Central memory CD4-positive, alpha-beta T cell (primary cell): ENCODE results near the gene ACP5.
"Not testable (repeated sequence)": the region's sequence is repeated elsewhere in the genome, so short reads cannot be mapped to it uniquely, and the experiment has no call there.

Source experiments
- DNase-seq: peaks from one replicate; pipeline ENCODE4 v3.0.0; 2022

Gene ACP5

DNA sequence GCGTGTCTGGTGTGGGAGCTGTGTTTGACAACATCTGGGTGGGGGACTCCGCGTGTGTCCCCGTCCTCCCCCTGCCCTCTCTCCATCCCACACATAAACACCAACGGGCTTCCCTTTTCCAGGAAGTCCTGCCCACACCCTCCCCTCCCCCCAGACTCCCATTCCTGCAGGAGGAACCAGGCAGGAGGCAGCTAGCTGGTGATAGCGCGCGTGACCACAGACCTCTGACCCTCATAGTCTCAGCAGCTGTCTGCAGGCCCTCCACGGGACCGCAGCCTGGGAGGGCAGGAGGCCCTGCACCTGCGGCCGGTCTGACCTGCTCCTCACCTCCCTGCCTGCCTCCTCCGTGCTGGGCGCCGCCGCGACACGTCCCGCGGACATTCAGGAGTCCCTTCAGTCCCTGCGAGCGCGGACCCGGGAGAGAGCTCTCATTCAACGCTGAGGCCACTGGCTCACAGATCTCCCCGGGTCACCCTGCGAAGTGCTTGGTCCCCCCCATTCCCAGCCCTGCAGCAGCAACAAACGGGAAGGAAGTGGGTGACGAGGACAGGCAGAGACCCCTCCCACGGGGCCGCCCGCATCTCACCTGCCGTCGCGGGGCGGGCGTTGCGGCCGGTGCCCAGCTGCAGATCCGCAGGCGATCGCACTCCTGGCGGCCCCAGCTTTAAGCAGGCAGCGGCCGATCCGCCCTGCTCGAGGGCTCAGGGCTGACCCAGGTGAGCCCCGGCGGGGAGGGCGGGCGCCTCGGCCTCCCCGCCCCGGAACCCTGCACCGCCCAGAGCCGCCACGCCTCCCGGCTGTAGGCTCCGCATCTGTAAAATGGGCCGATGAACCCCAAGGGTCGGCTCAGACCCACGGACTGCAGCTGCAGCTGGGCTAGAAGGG is 1.1 kb upstream of the ACP5 start:
- peak; percentile 25 for DNase-seq

DNA sequence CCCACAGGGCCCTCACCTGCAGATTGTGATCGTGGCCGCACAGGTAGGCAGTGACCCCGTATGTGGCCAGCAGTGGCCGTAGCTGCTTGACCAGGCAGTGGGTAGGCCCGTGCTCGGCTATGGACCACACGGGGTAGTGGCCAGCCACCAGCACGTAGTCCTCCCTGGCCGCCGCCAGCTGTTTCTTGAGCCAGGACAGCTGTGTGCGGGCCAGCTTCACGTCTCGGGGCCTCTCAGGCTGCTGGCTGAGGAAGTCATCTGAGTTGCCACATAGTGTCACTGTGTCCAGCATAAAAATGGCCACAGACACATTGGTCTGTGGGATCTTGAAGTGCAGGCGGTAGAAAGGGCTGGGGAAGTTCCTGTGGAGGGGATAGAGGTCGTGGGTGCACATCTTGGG is 1.2 kb downstream of the ACP5 start:
- DNase-seq = no peak

DNA sequence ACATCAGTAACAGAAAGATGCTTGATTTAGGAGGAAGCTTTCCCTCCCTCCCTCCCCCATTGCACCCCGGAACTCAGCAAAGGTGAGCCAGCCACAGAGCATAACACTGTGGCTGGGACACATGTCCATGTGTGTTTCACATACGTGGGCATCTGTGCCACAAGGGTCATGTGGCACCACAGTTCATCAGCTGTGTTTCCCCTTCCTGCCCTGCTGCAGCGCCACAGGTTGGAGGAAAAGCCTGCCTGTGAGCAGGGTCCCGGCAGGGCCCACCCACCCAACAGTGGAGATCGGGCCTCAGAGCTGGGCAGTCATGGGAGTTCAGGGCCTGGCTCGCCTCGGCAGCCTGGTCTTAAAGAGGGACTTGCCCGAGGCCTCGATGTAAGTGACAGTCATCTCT is 2.8 kb downstream of the ACP5 start:
- no peak for DNase-seq

DNA sequence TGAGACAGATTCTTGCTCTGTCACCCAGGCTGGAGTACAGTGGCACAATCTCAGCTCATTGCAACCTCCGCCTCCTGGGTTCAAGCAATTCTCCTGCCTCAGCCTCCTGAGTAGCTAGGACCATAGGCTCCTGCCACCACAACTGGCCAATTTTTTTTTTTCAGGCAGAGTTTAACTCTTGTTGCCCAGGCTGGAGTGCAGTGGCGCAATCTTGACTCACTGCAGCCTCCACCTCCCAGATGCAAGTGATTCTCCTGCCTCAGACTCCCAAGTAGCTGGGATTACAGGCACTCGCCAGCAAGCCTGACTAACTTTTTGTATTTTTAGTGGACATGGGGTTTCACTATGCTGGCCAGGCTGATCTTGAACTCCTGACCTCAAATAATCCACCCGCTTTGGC is 3.7 kb downstream of the ACP5 start:
- DNase-seq = not testable (repeated sequence)

DNA sequence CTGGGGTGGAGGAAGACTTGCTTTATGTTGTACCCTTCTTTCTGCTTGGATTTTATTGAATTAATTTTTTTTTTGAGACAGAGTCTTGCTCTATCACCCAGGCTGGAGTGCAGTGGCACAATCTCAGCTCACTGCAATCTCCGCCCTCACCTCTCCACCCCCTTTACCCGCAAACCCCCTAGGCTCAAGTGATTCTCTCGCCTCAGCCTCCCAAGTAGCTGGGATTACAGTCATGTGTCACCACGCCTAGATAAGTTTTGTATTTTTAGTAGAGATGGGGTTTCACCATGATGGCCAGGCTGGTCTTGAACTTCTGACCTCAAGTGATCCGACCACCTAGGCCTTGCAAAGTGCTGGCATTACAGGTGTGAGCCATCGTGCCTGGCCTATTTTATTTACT is 4.1 kb downstream of the ACP5 start:
- DNase-seq = not testable (repeated sequence)

DNA sequence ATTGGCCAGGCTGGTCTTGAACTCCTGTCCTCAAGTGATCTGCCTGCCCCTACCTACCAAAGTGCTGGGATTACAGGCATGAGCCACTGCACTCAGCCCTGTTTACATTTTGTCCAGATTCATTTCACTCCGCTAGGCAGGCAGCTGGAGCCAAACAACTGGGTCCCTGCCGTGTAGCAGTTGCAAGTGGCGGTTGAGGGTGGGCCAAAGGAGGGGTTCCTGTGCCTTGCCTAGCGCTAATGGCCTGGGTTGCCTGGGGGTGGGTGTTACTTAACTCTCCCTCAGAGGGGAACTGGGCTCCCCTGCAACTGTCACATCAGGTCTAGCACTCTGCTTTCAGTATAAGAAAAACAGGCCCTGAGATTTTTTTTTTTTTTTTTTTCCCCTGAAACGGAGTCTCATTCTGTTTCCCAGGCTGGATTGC is 7.4 kb downstream of the ACP5 start:
- DNase-seq = no peak

DNA sequence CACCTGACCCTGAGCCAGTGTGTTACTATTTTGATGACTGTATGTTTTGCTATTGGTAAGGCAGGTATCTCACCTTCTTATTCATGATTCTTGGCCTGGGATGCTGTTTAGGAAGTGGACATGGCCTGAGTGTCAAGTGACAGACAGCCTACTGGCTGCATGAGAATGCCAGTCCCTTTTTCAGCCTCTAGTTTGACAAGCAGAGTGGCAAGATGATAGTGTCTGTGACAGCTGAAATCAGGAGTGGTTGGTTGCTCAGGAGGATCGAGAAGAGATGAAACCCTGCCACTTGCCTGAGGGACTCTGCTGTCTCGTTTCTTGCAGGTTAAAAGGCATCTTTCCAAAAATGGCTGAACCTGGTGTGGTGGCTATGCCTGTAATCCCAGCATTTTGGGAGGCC is 11.3 kb downstream of the ACP5 start:
- no peak for DNase-seq

DNA sequence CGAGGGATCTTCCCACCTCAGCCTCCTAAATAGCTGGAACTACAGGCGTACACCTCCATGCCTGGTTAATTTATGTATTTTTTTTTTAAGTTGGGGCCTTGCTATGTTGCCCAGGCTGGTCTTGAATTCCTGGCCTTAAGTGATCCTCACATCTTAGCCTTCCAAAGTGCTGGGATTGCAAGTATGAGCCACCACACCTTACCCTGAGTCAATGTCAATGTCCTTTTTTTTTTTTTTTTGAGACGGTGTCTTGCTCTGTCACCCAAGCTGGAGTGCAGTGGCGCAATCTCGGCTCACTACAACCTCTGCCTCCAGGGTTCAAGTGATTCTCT is 11.8 kb downstream of the ACP5 start:
- not testable (repeated sequence) for DNase-seq

DNA sequence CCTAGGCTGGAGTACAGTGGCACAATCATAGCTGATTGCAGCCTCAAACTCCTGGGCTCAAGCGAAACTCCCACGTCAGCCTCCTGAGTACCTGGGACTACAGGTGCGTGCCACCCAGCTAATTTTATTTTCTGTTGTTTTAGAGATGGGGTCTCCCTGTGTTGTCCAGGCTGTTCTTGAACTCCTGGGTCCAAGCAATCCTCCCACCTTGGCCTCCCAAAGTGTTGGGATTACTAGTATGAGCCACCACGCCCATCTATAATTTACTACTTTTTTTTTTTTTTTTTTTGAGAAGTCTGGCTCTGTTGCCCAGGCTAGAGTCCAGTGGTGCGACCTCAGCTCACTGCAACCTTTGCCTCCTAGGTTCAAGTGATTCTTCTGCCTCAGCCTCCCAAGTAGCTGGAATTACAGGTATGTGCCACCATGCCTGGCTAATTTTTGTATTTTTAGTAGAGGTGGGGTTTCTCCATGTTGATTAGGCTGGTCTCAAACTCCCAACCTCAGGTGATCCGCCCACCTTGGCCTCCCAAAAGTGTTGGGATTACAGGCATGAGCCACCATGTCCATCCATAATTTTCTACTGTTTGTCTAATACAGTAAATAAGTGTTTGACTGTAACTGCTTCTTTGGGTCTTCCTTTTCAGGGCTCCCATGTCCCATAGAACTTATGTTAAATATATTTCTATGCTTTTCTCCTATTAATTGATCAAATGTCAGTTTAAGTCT is 13.2 kb downstream of the ACP5 start:
- DNase-seq = not testable (repeated sequence)

DNA sequence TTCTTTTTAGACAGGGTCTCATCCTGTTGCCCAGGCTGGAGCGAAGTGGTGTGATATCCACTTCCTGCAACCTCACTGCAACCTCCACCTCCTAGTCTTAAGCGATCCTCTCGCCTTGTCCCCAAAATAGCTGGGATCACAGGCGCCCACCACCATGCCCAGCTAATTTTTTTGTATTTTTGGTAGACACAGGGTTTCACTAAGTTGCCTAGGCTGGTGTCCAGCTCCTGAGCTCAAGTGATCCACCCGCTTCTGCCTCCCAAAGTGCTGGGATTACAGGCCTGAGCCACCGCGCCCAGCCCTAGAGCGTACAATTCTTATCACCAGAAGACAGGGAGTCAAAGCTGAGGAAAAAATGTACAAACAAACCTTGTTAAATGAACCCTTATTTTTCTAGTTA is 13.9 kb downstream of the ACP5 start:
- no peak for DNase-seq

DNA sequence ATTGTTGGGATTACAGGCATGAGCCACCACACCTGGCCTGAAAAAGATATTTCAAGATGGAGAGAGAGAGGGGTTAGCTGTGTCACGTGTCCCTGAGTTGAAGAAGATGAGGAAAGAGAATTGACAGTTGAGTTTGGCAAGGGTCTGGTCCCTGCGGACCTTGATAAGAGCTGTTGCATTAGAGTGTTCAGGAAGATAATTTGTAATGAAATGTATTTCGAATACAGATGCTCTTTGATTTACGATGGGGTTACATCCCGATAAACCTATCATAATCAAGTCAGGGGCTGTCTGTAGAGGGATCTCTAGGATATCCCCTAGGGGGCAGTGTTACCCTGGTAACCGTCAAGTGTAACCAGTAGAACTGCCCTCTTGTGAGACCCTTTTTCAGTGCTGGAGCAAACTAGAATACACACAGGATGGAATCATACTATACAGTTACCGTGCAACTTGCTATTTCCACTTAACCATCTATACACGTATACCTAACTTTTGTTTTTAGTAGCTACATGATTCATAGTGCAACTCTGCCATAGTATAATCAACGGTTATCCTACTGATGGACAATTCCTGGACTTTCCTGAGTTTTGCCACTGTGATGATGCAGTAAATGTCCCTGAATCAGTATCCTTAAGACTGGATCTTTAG is 16.9 kb downstream of the ACP5 start:
- peak; percentile 68 for DNase-seq

DNA sequence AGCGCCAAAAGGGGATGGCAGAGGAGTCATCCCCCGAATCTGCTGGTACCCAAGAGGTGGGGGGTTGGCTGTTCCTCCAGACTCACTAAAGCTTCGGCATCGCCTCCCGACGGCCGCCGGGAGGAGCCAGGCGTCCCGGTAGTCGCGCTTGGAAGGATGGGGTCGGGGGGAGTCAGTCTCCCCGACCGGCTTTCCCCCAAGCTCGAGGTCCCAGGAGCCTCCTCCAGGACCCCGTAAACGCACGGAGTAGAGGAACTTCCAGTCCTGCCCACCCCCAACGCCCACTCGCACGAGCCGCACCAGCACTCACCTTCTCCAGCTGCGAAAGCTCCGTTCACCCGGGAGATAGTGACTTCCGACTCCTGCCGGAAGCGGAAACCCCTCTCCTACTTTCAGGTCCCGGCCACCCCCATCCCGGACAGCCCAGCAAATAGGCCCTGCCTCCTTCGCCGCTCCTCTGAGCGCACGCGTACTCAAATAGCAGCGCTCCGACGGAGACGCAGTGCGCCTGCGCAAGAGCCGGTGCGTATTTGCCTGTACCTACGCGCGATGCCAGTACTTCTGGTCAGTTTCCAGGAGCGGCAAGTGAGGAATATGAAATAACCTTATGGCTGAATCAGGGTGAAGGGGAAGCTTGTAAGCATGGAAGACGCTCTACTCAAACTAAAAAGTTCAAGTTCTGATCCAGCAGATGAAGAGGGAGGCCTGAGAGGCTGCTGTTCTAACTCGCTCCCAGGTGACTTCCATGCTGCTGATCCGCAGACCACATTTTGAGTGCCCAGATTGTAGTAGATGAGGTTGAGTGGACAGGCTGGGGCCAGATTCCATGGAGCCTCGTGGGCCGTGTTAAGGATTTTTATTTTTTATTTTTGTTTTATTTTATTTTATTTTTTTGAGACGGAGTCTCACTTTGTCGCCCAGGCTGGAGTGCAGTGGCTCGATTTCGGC is 18.3 kb downstream of the ACP5 start, which contains the start of gene ELOF1:
Gene ELOF1, minus strand, starts transcription at position 350 of the 948 bp plus-strand sequence. CDS start 4,883 bp downstream, outside the sequence.
- peak; percentile 96 for DNase-seq

DNA sequence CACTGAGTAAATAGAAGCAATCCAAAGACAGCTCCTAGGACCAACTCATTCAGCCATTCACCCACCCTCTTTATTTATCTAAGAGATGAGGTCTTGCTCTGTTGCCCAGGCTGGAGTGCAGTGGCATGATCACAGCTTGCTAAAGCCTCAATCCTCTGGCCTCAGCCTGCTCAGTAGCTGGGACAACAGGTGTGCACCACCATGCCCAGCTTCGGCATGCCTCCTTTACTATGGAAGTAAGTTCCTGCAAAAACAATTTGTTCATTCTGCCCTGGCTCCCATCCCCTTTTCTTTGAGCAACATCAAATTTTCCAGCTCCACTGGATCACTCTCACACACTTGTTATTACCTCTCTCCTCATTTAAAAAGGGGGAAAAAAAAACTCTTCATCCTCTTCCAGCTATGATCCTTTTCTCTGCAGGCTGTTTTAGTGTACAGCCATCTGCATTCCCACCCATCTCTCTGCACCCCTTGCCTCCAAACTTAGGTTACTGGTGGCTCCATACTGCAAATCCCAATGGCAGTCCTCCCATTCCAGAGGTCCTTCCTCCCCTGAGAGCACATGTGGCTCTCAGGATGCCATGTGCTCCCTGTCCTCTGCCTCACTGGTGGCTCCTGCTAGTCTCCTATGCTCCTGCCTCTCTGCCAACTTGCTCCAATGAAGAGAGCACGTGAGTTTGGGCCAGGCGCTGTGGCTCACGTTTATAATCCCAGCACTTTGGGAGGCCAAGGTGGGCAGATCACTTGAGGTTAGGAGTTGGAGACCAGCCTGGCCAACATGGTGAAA is 20.6 kb downstream of the ACP5 start:
- DNase-seq = no peak

DNA sequence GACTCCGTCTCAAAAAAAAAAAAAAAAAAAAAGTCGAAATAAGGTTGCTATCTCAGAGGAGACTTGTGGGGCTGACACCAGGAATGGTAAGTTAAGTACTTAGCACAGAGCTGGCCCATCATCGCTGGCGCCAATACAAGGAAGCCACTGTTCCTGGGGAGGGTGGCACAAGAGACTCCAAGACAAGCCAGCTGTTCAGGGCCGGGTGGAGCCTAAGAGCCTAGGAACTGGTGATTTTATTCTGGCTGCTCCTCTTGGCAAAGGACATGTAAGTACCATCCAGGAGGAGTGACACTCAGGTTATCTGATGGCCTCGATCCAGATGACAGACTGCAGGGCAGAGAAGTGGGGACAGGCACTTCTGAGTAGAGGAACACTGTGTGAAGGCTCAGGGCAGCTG is 22.2 kb downstream of the ACP5 start:
- no peak for DNase-seq

DNA sequence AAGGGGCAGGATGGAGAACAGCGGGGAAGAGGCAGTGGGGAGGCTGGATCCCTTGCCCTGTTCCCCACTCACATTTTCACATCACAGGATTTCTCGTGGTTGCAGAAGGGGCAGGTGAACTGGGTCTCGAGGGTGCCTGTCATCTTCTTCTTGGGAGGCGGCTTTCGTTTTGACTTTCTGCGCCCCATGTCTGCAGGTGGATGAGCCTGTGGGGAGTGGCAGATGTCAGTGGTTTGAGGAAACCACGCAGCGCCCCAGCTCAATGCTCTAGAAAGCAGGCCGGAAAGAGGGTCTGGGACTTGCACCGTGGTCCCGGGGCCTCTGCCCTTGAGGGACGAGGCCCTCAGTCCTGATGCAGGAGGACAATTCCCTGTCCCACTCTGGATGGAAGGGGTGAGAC is 23.3 kb downstream of the ACP5 start:
- no peak for DNase-seq

DNA sequence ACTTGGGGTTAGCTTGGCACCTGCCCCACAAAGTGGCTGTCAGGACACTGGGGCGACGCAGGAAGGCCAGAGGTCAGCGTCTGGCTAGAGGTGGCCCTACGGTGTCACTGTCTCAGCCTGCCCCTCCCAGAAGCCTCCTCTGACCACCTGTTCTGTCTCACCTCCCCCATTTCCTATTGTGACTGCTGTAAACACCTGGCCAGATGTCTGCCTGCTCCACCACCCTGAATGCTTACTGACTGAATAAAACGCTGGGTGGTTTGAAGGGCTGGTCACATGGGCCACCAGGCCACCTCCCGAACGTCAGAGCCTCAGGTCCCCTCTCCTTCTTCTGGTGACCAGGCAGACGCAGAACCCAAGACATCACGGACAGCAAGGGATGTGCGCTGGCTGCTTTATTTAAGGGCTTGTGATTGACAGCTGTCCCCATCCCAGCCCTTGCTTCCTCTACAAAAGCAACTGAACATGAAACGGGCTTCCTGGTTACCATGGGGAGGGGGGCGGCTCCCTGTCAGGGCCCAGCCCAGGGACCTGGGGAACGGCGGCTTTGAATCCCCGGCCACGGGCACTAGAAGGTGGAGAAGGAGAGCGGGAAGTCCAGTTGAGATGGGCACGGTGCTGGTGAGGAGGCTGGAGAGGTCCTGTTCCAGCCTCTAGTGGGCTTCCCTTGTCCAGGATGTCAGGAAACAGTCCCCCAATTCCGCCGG is 24.6 kb downstream of the ACP5 start:
- DNase-seq = no peak

DNA sequence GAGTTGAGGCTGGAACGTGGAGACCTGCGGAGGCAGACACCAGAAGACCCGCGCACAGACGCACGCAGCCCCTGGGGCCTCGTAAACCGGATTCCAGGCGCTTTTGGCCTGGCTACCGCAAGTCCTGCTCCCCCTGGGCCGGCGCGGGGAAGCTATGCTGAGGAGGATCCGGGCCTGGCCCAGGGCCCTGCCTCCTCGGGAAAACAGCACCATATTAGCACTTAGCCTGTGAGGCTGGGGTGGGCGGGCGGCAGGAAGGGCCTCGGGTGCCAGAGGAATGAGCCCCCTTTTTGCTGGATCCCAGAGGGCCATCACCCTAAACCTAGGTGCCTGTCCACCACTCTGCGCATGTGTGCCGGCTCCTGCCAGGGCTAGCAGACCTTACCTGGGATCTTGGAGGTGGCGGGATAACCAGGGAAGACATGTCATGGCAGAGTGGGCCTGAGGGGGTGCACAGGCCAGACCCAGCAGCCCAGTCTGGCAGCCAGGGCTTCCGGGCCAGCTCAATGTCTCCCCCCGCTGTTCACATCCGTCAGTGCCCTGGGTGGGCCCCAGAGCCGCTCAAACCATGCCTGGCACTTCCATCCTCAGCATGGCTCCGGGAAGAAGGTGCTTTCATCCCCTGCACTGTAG is 25.7 kb downstream of the ACP5 start:
- DNase-seq = no peak

DNA sequence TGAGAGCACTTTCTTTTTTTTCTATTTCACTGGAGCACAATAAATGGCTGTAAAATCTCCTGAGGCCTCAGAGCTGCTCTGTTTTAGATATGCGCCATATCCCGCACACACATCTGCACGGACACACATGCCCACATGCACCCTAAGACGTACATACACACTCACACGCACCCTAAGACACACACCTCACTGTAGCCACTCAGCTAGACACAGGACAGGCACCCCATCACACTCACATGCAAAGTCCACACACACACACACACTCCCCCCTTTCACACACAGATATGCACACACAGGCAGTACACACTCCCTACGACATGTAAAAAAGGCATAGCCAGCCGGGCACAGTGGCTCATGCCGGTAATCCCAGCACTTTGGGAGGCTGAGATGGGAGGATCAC is 27.2 kb downstream of the ACP5 start:
- DNase-seq = no peak

DNA sequence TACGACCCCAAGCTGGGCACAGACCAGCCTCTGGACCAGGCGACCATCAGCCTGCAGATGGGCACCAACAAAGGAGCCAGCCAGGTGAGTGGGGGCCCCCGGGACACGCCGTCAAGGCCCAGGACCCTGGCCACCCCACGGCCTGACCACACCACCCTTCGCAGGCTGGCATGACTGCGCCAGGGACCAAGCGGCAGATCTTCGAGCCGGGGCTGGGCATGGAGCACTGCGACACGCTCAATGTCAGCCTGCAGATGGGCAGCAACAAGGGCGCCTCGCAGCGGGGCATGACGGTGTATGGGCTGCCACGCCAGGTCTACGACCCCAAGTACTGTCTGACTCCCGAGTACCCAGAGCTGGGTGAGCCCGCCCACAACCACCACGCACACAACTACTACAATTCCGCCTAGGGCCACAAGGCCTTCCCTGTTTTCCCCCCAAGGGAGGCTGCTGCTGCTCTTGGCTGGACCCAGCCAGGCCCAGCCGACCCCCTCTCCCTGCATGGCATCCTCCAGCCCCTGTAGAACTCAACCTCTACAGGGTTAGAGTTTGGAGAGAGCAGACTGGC is 28.0 kb downstream of the ACP5 start:
- DNase-seq = no peak
